GM18868 (cell line): ENCODE data around the gene NUAK2.
A peak's percentile ranks its signal among the peaks of the same experiment; 100 is the strongest.

ENCODE experiments used
- ATAC-seq: cut with Tn5 transposase; IDR thresholded peaks from one replicate; pipeline ENCODE4 v1.9.1; 2021; ENCODE audit warnings: mild to moderate bottlenecking, moderate library complexity; ENCODE audit not compliant: unreplicated experiment

The NUAK2 gene

GRCh38 chr1:205323794-205324193 lies 2.2 kb upstream of the NUAK2 start:
- no peak for ATAC-seq

- ATAC-seq = no peak
Observed at GRCh38 chr1:205321959-205322283, 376 bp upstream of the NUAK2 start.

GRCh38 chr1:205319081-205320018 lies 2.2 kb downstream of the NUAK2 start:
- no peak for ATAC-seq

GRCh38 chr1:205318231-205318991 lies 3.1 kb downstream of the NUAK2 start:
- no peak for ATAC-seq

DNA sequence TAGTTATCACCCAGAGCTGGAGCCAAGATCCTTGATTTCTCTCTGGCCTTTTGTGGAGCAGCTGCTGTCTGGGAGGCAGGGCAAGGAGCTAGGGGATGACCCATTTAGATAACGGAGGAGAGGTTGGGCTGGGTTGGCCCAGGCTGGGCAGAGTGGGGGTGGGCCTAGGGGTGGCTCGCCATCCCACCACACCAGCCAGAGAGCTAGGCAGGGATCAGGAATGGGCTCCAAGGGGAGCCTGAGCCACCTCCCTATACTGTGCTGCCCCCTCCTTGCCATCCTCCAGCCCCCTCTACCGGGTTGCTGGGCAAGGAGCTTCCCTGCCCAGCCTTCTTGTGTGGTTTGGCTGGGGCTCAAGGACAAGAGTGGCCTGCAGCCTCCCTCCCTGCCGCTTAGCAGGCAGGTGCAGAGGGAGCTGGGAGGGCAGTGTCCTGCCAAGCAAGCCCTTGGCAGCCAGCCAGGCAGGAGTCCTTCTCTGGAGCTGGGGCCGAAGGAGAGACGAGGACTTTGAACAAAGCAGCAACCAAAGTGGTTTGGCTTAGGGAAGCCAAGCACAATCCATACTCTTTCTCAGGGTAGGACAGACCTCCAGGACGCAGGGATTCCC lies 4.1 kb downstream of the NUAK2 start:
- no peak for ATAC-seq

- ATAC-seq = no peak
Observed at GRCh38 chr1:205316161-205316566, 5.4 kb downstream of the NUAK2 start.

- ATAC-seq = no peak
Observed at GRCh38 chr1:205315008-205315618, 6.4 kb downstream of the NUAK2 start.

- peak; percentile 57 for ATAC-seq
Observed at GRCh38 chr1:205313563-205314308, 7.8 kb downstream of the NUAK2 start.

- no peak for ATAC-seq
Observed at GRCh38 chr1:205312866-205313562, 8.5 kb downstream of the NUAK2 start.

DNA sequence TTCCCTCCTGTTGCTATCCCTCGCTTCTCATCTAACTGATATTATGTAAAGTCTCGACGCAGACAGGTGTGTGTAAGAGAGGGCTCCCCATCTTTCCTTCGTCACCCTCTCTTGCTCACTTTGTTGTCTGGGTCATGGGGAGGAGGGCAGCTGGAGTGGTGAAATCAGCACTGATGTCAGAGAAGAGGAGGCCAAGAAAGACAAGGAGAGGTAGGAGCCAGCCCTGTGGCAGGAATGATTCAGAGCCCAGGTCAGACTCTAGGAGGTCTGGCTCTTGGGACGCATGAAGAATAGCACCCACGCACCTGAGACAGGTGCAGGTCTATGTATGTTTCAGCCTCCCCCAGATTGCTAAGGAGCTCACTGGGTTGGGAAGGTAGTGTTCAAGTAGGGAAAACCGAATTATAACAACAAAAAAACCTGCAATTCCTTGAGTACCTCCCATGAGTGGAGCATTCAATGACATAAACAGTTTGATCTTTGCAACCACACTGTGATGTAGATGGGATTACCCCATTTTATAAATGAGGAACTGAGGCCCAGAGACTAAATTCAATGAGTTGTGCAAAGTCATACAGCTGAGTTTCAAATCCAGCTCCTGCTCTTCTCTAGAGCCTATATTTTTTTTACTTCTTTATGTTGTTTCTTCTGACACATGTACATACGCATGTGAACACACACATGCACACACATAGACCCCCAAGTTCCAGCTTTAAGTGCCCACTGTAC lies 10.4 kb downstream of the NUAK2 start:
- ATAC-seq = peak; percentile 61

- ATAC-seq = no peak
Observed at GRCh38 chr1:205309741-205310140, 11.8 kb downstream of the NUAK2 start.

- no peak for ATAC-seq
Observed at GRCh38 chr1:205306929-205307566, 14.5 kb downstream of the NUAK2 start.

- no peak for ATAC-seq
Observed at GRCh38 chr1:205304695-205305070, 16.9 kb downstream of the NUAK2 start.

GRCh38 chr1:205304046-205304694 lies 17.4 kb downstream of the NUAK2 start:
- no peak for ATAC-seq

GRCh38 chr1:205303247-205303888 lies 18.2 kb downstream of the NUAK2 start:
- ATAC-seq = no peak

DNA sequence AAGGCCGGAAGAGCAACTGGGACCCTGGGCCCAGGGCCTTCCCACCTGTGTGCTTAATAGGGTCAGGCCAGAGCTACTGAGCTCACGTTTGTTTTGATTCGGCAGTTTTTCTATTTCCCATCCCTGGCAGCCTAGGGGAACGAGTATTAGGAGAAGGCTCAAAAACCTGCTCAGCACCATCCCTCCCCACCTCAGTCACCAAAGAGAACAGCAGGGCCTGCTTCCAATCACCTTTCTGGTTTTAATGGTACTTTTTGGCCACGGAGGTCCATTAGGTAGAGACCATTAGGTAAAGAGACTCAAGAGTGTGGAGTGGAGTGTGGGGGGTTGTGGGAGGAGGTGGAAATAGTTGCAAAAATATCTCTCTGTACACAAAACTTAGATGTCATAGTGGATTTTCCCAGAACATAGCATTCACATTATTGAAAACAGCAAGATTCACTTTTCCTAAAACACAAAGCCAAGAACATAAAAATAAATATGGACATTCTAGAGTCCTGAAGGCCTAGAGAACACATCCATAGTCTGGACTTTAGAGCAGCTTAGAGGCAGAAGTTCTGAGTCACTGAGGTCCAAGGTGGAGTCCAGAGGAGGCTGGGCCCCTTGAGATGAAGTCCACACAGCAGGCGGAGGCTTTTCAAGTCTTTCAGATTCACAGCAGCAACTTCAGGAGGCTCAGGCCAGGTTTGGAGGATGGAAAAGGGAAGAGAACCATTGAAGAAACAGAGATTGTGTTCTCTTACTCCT lies 19.5 kb downstream of the NUAK2 start:
- ATAC-seq = no peak

DNA sequence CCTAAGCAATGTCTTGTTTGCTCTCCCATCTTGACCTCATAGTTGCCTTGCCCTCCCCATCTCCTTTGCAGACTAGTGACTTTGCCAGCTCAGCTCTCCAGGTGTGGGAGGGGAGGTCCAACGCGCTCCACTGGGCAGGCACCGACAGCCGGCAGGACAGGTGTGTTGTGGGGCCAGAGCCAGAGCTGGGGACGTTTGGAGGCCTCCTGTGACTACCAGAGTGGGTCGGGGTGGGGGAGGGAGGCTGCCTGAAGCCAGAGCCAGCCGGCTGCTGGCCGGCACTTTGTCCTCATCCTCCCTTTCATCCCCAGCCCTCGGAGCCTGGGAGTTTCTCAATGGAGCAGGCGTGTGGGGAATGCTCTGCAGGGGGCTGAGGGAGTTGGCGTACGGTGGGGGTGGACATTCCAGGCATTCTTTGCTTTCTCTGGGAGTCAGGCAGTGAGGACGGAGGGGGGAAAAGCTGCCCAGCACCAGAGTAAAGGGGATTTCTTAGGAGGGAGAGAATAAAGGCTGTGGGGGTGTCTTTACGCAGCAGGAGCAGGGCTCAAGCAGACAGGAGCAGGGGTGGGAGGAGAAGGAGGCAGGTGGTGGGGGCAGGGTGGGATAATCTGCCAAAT lies 20.2 kb downstream of the NUAK2 start:
- no peak for ATAC-seq
